ENCODE data around the gene ST3GAL3.
"Not testable (repeated sequence)": the region's sequence is repeated elsewhere in the genome, so short reads cannot be mapped to it uniquely, and the experiment has no call there.

Gene ST3GAL3

GRCh38 chr1:43772978-43773377 lies 65.6 kb downstream of the ST3GAL3 start:
- TF ChIP-seq, protein P1, sequence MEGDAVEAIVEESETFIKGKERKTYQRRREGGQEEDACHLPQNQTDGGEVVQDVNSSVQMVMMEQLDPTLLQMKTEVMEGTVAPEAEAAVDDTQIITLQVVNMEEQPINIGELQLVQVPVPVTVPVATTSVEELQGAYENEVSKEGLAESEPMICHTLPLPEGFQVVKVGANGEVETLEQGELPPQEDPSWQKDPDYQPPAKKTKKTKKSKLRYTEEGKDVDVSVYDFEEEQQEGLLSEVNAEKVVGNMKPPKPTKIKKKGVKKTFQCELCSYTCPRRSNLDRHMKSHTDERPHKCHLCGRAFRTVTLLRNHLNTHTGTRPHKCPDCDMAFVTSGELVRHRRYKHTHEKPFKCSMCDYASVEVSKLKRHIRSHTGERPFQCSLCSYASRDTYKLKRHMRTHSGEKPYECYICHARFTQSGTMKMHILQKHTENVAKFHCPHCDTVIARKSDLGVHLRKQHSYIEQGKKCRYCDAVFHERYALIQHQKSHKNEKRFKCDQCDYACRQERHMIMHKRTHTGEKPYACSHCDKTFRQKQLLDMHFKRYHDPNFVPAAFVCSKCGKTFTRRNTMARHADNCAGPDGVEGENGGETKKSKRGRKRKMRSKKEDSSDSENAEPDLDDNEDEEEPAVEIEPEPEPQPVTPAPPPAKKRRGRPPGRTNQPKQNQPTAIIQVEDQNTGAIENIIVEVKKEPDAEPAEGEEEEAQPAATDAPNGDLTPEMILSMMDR (IDR thresholded peaks at IDR 0.05): no peak
- Mint-ChIP-seq H3K4me3 (no peak overlapping the region), H3K36me3 (ENCODE audit: low read depth) (peaks cover 50% of the 10 kb centered on the region), H3K27ac (no peak overlapping the region), H3K9me3 (peaks cover 11% of the 10 kb centered on the region), H3K27me3 (ENCODE audit: low read depth, poor library complexity) (peaks cover 4% of the 10 kb centered on the region), H3K4me1 (no peaks in the 10 kb centered on the region)
- no peak for DNase-seq

DNA sequence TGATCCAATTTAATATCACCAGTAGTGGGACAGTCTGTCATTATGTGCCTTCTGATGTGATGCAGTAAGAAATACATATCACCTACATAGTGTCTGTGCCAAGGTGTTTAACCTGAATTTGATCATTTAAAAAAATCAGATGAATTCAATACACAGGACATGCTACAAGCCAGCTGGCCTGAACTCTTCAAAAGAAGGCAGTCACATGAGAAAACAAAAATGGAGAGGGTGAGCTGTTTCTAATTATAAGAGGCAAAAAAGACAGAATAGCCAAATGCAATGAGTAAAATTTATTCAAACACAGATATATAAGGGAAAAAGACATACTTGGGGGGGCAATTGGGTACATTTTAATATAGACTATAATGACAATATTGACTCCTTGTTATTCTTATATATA lies 66.5 kb downstream of the ST3GAL3 start:
- TF ChIP-seq, protein P1 (IDR thresholded peaks at IDR 0.05): no peak
- Mint-ChIP-seq H3K4me3 (no peak overlapping the region), H3K4me1 (no peaks in the 10 kb centered on the region), H3K27me3 (ENCODE audit: low read depth, poor library complexity) (peaks cover 4% of the 10 kb centered on the region), H3K36me3 (ENCODE audit: low read depth) (peaks cover 54% of the 10 kb centered on the region), H3K27ac (no peak overlapping the region), H3K9me3 (peaks cover 14% of the 10 kb centered on the region)
- DNase-seq: no peak

DNA sequence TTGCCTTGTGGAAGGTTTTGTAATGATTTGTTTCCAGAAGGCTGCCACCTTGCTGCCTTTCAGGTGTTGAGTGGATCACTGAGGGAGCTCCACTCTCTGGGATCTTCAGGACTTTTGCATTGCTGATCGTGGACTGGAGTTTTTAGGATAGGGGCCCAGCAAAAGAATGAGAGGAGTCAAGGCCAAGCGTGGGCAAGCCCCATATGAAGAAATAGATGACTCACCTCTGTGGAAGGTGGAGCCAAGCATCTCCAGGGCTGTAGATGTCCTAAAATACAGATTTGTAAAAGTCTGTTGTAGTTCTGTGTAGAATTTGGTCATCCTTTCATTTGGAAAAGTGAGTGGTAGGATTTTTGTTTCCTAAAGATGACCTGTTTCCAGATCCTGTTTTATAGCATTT lies 67.0 kb downstream of the ST3GAL3 start:
- TF ChIP-seq, protein P1 (IDR thresholded peaks at IDR 0.05): no peak
- Mint-ChIP-seq H3K4me3 (no peak overlapping the region), H3K36me3 (ENCODE audit: low read depth) (peaks cover 59% of the 10 kb centered on the region), H3K4me1 (no peaks in the 10 kb centered on the region), H3K9me3 (peaks cover 20% of the 10 kb centered on the region), H3K27ac (no peak overlapping the region), H3K27me3 (ENCODE audit: low read depth, poor library complexity) (peaks cover 4% of the 10 kb centered on the region)
- no peak for DNase-seq

DNA sequence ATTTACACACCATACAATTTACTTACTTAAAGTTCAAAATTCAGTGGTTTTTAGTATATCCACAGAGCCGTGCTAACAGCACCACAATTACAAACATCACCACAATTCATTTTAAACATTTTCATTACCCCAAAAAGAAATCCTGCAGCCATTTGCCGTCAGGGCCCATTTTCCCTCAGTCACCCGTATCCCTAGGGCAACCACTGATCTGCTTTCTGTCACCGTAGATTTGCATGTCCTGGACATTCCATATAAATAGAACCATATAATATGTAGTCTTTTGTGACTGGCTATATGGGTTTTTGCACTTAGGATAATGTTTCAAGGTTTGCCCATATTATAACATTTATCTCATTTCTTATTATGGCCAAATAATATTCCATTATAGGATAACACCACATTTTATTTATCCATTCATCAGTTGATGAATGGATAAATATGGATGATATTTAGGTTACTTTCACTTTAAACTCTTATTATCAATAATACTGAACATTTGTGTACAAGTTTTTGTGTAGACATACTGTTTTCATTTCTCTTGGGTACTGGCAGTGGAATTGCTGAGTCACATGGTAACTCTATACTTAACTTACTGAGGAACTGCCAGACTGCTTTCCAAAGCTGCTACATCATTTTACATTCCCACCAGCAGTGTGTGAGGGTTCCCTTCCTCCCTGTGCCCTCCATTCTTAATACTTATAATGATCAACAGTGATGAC lies 68.9 kb downstream of the ST3GAL3 start:
- DNase-seq: no peak
- TF ChIP-seq, protein P1 (IDR thresholded peaks at IDR 0.05): no peak
- Mint-ChIP-seq H3K27ac (peak overlapping the region; percentile 3), H3K36me3 (ENCODE audit: low read depth) (peaks cover 78% of the 10 kb centered on the region), H3K9me3 (peaks cover 38% of the 10 kb centered on the region), H3K4me3 (no peak overlapping the region), H3K27me3 (ENCODE audit: low read depth, poor library complexity) (peaks cover 4% of the 10 kb centered on the region), H3K4me1 (no peaks in the 10 kb centered on the region)

DNA sequence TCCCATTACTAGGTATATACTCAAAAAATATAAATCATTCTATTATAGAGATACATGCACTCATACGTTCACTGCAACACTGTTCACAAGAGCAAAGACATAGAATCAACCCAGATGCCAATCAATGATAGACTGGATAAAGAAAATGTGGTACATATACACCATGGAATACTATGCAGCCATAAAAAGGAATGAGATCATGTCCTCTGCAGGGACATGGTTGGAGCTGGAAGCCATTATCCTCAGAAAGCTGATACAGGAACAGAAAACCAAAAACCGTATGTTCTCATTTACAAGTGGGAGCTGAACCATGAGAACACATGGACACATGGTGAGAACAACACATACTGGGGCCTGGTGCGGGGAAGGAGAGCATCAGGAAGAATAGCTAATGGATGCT lies 70.6 kb downstream of the ST3GAL3 start:
- not testable (repeated sequence) for DNase-seq; H3K4me1 Mint-ChIP-seq; H3K27ac Mint-ChIP-seq; H3K4me3 Mint-ChIP-seq; H3K27me3 Mint-ChIP-seq (ENCODE audit: low read depth, poor library complexity)
- peaks cover 76% of the 10 kb centered on the region for H3K36me3 Mint-ChIP-seq (ENCODE audit: low read depth)
- H3K9me3 Mint-ChIP-seq: peaks cover 44% of the 10 kb centered on the region

- no peak for DNase-seq
These were observed 71.9 kb downstream of the ST3GAL3 start for GRCh38 chr1:43779266-43779665.

More at GRCh38 chr1:43779266-43779665, 71.9 kb downstream of the ST3GAL3 start:
- H3K36me3 Mint-ChIP-seq (ENCODE audit: low read depth): peaks cover 70% of the 10 kb centered on the region
- TF ChIP-seq, protein P1 (IDR thresholded peaks at IDR 0.05): no peak
- H3K27me3 Mint-ChIP-seq (ENCODE audit: low read depth, poor library complexity): no peaks in the 10 kb centered on the region
- peaks cover 44% of the 10 kb centered on the region for H3K9me3 Mint-ChIP-seq
- no peaks in the 10 kb centered on the region for H3K4me1 Mint-ChIP-seq
- no peak overlapping the region for H3K27ac Mint-ChIP-seq
- no peak overlapping the region for H3K4me3 Mint-ChIP-seq
